ENCODE results near the gene PIEZO1. TPM values are rescaled to one million over a fixed set of nuclear protein-coding genes. Genes with fewer than 3 reads are reported as not detected.

Gene PIEZO1
- total and polyA plus RNA-seq, 10 of the 15 experiments (the other 5 are each of a cell fraction or from before 2014, with no cell fraction given) = 1.3 to 169 (median 33.4) TPM

- ChIA-PET POLR2A (interaction anchor here (1.0 kb wide), 1 partner anchor 18 kb away, joined by 4 read pairs; no protein-coding TSS in a partner anchor), CTCF (interaction anchor here (0.6 to 1.2 kb wide), 3 partner anchors 10 to 95 kb away, joined by 3 to 4 read pairs (median 4); no protein-coding TSS in a partner anchor), RAD21 (ENCODE audit: unreplicated experiment) (no interaction called here), SMC1A (ENCODE audit: uncharacterized antibody, unreplicated experiment) (interaction anchor here (0.6 kb wide), 1 partner anchor 625 kb away, joined by 3 read pairs; no protein-coding TSS in a partner anchor)
- Histone ChIP-seq H3K9me3 (replicated peaks; ENCODE audit: control insufficient read depth, insufficient read depth, low read length) (no peaks in the 10 kb centered on the region), H3K27me3 (replicated peaks in 1 of 2; ENCODE audit: control insufficient read depth in 2 of 2, insufficient read depth in 2 of 2, low read length in 1 of 2) (no peaks in the 10 kb centered on the region), H3K27ac (ENCODE audit: control insufficient read depth, insufficient read depth) (no peak overlapping the region), H3K36me3 (ENCODE audit: control insufficient read depth in 2 of 2, insufficient read depth in 2 of 2, low read length in 1 of 2) (peaks cover 3 to 6% of the 10 kb centered on the region in 2 experiments; a peak in 3 of 4 replicates), H3K79me2 (ENCODE audit: control insufficient read depth, insufficient read depth, low read length) (peaks cover 18% of the 10 kb centered on the region), H3K4me3 (no peak overlapping the region), H2AFZ (ENCODE audit: control insufficient read depth, low read depth, low read length) (no peak overlapping the region), H3K9ac (ENCODE audit: control insufficient read depth, insufficient read depth, low read length) (no peak overlapping the region), H3K4me1 (ENCODE audit: control insufficient read depth, insufficient read depth, low read length) (peaks cover 3% of the 10 kb centered on the region), H3K4me2 (ENCODE audit: control insufficient read depth, insufficient read depth) (no peak overlapping the region), H4K20me1 (ENCODE audit: control insufficient read depth, insufficient read depth) (no peaks in the 10 kb centered on the region; the same call in none of the 2 replicates)
- TF ChIP-seq, protein P1, sequence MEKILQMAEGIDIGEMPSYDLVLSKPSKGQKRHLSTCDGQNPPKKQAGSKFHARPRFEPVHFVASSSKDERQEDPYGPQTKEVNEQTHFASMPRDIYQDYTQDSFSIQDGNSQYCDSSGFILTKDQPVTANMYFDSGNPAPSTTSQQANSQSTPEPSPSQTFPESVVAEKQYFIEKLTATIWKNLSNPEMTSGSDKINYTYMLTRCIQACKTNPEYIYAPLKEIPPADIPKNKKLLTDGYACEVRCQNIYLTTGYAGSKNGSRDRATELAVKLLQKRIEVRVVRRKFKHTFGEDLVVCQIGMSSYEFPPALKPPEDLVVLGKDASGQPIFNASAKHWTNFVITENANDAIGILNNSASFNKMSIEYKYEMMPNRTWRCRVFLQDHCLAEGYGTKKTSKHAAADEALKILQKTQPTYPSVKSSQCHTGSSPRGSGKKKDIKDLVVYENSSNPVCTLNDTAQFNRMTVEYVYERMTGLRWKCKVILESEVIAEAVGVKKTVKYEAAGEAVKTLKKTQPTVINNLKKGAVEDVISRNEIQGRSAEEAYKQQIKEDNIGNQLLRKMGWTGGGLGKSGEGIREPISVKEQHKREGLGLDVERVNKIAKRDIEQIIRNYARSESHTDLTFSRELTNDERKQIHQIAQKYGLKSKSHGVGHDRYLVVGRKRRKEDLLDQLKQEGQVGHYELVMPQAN (conservative IDR thresholded peaks at IDR 0.05) = no peak
- TF ChIP-seq SIN3A (IDR thresholded peaks at IDR 0.05; ENCODE audit: low read depth, low read length) (no peak), POU2F2 (IDR thresholded peaks at IDR 0.05; ENCODE audit: borderline replicate concordance, low read depth, low read length) (no peak), RAD21 (IDR thresholded peaks at IDR 0.05; ENCODE audit: insufficient read depth, low read depth, low read length) (no peak), WRNIP1 (IDR thresholded peaks at IDR 0.05; ENCODE audit: borderline replicate concordance, low read depth, low read length) (no peak), IKZF1 (conservative IDR thresholded peaks at IDR 0.05) (no peak), TCF3 (IDR thresholded peaks at IDR 0.05; ENCODE audit: borderline replicate concordance, insufficient read depth, low read depth, low read length) (no peak), ESRRA (IDR thresholded peaks at IDR 0.05; ENCODE audit: low read length) (no peak), YY1 (IDR thresholded peaks at IDR 0.05; ENCODE audit: low read depth, low read length) (no peak), CBX5 (IDR thresholded peaks at IDR 0.05; ENCODE audit: low read depth) (no peak), DPF2 (IDR thresholded peaks at IDR 0.05) (no peak), ZNF384 (IDR thresholded peaks at IDR 0.05; ENCODE audit: borderline replicate concordance, low read depth, low read length) (no peak), SRF (IDR thresholded peaks at IDR 0.05; ENCODE audit: low read depth in 2 of 2, low read length in 2 of 2) (no peak), ASH2L (IDR thresholded peaks at IDR 0.05; ENCODE audit: borderline replicate concordance, low read depth) (no peak), PAX5 (IDR thresholded peaks at IDR 0.05; ENCODE audit: borderline replicate concordance, low read depth, low read length) (no peak), CREB1 (IDR thresholded peaks at IDR 0.05; ENCODE audit: low read depth) (no peak), YBX1 (IDR thresholded peaks at IDR 0.05) (no peak)
- TF ChIP-seq, protein P2, sequence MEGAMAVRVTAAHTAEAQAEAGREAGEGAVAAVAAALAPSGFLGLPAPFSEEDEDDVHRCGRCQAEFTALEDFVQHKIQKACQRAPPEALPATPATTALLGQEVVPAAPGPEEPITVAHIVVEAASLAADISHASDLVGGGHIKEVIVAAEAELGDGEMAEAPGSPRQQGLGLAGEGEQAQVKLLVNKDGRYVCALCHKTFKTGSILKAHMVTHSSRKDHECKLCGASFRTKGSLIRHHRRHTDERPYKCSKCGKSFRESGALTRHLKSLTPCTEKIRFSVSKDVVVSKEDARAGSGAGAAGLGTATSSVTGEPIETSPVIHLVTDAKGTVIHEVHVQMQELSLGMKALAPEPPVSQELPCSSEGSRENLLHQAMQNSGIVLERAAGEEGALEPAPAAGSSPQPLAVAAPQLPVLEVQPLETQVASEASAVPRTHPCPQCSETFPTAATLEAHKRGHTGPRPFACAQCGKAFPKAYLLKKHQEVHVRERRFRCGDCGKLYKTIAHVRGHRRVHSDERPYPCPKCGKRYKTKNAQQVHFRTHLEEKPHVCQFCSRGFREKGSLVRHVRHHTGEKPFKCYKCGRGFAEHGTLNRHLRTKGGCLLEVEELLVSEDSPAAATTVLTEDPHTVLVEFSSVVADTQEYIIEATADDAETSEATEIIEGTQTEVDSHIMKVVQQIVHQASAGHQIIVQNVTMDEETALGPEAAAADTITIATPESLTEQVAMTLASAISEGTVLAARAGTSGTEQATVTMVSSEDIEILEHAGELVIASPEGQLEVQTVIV (IDR thresholded peaks at IDR 0.05; ENCODE audit: borderline replicate concordance, partially characterized antibody) = no peak
- in situ Hi-C loops (cut with MboI) (no loop called here), intact Hi-C loops (cut with micrococcal nuclease; ENCODE audit: unreplicated experiment) (no loop called here)
- BruUV-seq (replicated peaks) = no TSS peak
- ATAC-seq (no peak), FAIRE-seq (no peak), DNase-seq (ENCODE audit: low read depth, low spot score) (no peak)
- 86% methylated on average over 16 of the region's 16 CpGs for WGBS (ENCODE audit: insufficient coverage, insufficient replicate concordance, low lambda C conversion rate, missing lambda C conversion rate)
Measured at GRCh38 chr16:88762258-88762870, 22.7 kb downstream of the PIEZO1 start.

Measured in GM12878 (cell line).